Measurements from ENCODE around the gene SLC25A21.

- TF ChIP-seq CTCF (IDR thresholded peaks at IDR 0.05) = no peak
- TF ChIP-seq EZH2 (IDR thresholded peaks at IDR 0.05) = no peak
Measured at GRCh38 chr14:37090026-37090425, 82.4 kb downstream of the SLC25A21 start.
